A549 (cell line): ENCODE results near the gene LAMB1. TPM values are rescaled to one million over a fixed set of nuclear protein-coding genes. Genes with fewer than 3 reads are reported as not detected.

Experiments used
- ATAC-seq, 2 experiments: fragments of 200-7000 bp in 1 of 2; fragments of >200 bp in 1 of 2; cut with Nextera tagmentation in 1 of 2; cut with Tn5 transposase in 1 of 2; 3 replicates each; pipeline versions ENCODE4 v1.8.0 to v1.9.1; 2018 to 2020; ENCODE audit warnings: mild to moderate bottlenecking in 1 of 2, moderate library complexity in 1 of 2
- CTCF ChIA-PET: fragments of 300-600 bp; sonication (Branson Sonifier 250); formaldehyde crosslinking; extraction: SDS; loops from one replicate; lab custom pipeline; 2021; ENCODE audit warnings: antibody characterized with exemption, inconsistent platforms; lab: Yijun Ruan, JAX
- POLR2A ChIA-PET: fragments of 350-600 bp; formaldehyde crosslinking; extraction: SDS; loops from one replicate; lab custom pipeline; 2021; ENCODE audit warnings: antibody characterized with exemption, inconsistent platforms; lab: Yijun Ruan, JAX
- DNase-seq, 2 experiments: peaks; one replicate each; pipeline versions ENCODE4 v3.0.0 to v3.0.0-alpha.2; 2011 to 2016; ENCODE audit warnings: low read depth in 1 of 2, low spot score in 1 of 2
- FAIRE-seq: peaks from 2 replicates; lab custom pipeline; 2011; peaks lifted over from hg19 to GRCh38; lab: Jason Lieb, UNC
- H3K27ac ChIP-seq, 2 experiments: fragments of >200 bp; sonication (Bioruptor Twin); formaldehyde crosslinking; 3 replicates each; pipeline ENCODE4 v1.5.1; 2016 to 2017
- H3K4me1 ChIP-seq: fragments of >200 bp; sonication (Bioruptor Twin); formaldehyde crosslinking; 3 replicates; pipeline ENCODE4 v1.6.1; 2016
- H3K4me2 ChIP-seq: fragments of >200 bp; sonication (Bioruptor Twin); formaldehyde crosslinking; 3 replicates; pipeline ENCODE4 v1.6.1; 2016
- H3K4me3 ChIP-seq: fragments of >200 bp; sonication (Bioruptor Twin); formaldehyde crosslinking; 3 replicates; pipeline ENCODE4 v1.5.1; 2016
- H3K9me3 ChIP-seq: fragments of >200 bp; sonication (Bioruptor Twin); formaldehyde crosslinking; 3 replicates; pipeline ENCODE4 v1.6.1; 2016
- BHLHE40 ChIP-seq: IDR thresholded peaks from 2 replicates; pipeline ENCODE4 v1.6.1; 2012; ENCODE audit warnings: low read depth, low read length, inconsistent platforms
- CEBPB ChIP-seq, 2 experiments: fragments of >200 bp in 1 of 2; sonication (Bioruptor Twin) in 1 of 2; formaldehyde crosslinking in 1 of 2; IDR thresholded peaks; 2 replicates each; pipeline ENCODE4 v1.6.1; 2012 to 2016
- CHD2 ChIP-seq: fragments of 150-350 bp; IDR thresholded peaks from 2 replicates; pipeline ENCODE4 v1.6.1; 2014; ENCODE audit warnings: low read length; ENCODE audit not compliant: partially characterized antibody
- CTCF ChIP-seq: fragments of >200 bp; sonication (Bioruptor Twin); formaldehyde crosslinking; IDR thresholded peaks from 3 replicates; pipeline ENCODE4 v1.5.1; 2016
- EHMT2 ChIP-seq: fragments of 200-600 bp; sonication (generic); IDR thresholded peaks from 2 replicates; pipeline ENCODE4 v1.6.1; 2016; ENCODE audit warnings: antibody characterized with exemption, low read depth, mild to moderate bottlenecking, moderate library complexity
- ELK1 ChIP-seq: fragments of 150-350 bp; IDR thresholded peaks from 2 replicates; pipeline ENCODE4 v1.6.1; 2014; ENCODE audit warnings: low read depth, mild to moderate bottlenecking, low read length
- EP300 ChIP-seq, 2 experiments: fragments of >200 bp; sonication (Bioruptor Twin); formaldehyde crosslinking; IDR thresholded peaks; 2 replicates in 1 of 2; 3 replicates in 1 of 2; pipeline ENCODE4 v1.6.1; 2016 to 2017
- ESRRA ChIP-seq: fragments of 150-350 bp; IDR thresholded peaks from 2 replicates; pipeline ENCODE4 v1.6.1; 2014; ENCODE audit warnings: mild to moderate bottlenecking, low read length, borderline replicate concordance
- FOSL2 ChIP-seq, 2 experiments: fragments of 450-650 bp in 1 of 2; fragments of >200 bp in 1 of 2; sonication (Bioruptor Twin) in 1 of 2; formaldehyde crosslinking; IDR thresholded peaks; 2 replicates each; pipeline versions ENCODE4 v1.5.0 to v1.6.1; 2016 to 2020; ENCODE audit warnings: mild to moderate bottlenecking in 1 of 2, moderate library complexity in 1 of 2
- FOXS1 ChIP-seq: fragments of 250-450 bp; sonication (Bioruptor Pico); IDR thresholded peaks from 2 replicates; pipeline ENCODE4 v1.5.0; 2020; ENCODE audit warnings: mild to moderate bottlenecking, moderate library complexity
- GATA3 ChIP-seq: IDR thresholded peaks from 2 replicates; pipeline ENCODE4 v1.6.1; 2012; ENCODE audit warnings: borderline replicate concordance
- HEYL ChIP-seq: fragments of 250-450 bp; sonication (Bioruptor Pico); IDR thresholded peaks from 2 replicates; pipeline ENCODE4 v1.8.0; 2021; ENCODE audit warnings: mild to moderate bottlenecking, moderate library complexity
- HOXA7 ChIP-seq: fragments of 250-450 bp; sonication (Bioruptor Pico); IDR thresholded peaks from 2 replicates; pipeline ENCODE4 v1.5.0; 2020; ENCODE audit warnings: mild to moderate bottlenecking, moderate library complexity
- HOXB13 ChIP-seq: fragments of 250-450 bp; sonication (Bioruptor Pico); IDR thresholded peaks from 2 replicates; pipeline ENCODE4 v1.5.0; 2020; ENCODE audit warnings: low read depth, mild to moderate bottlenecking, moderate library complexity
- JUNB ChIP-seq: fragments of >200 bp; sonication (Bioruptor Twin); formaldehyde crosslinking; IDR thresholded peaks from 2 replicates; pipeline ENCODE4 v1.6.1; 2016
- KDM1A ChIP-seq: fragments of 200-600 bp; sonication (generic); IDR thresholded peaks from 2 replicates; pipeline ENCODE4 v1.6.1; 2016; ENCODE audit warnings: low read depth, mild to moderate bottlenecking
- KDM5A ChIP-seq: fragments of 200-600 bp; sonication (generic); IDR thresholded peaks from 2 replicates; pipeline ENCODE4 v1.6.1; 2016; ENCODE audit warnings: antibody characterized with exemption, mild to moderate bottlenecking
- MAFK ChIP-seq: fragments of 450-650 bp; IDR thresholded peaks from 2 replicates; pipeline ENCODE4 v1.6.1; 2014; ENCODE audit not compliant: partially characterized antibody
- MYC ChIP-seq: IDR thresholded peaks from 2 replicates; pipeline ENCODE4 v1.6.1; 2012; ENCODE audit warnings: mild to moderate bottlenecking, inconsistent platforms, low read length, improper control_type of control experiment, borderline replicate concordance
- NPAS2 ChIP-seq: fragments of 250-450 bp; sonication (Bioruptor Pico); IDR thresholded peaks from 2 replicates; pipeline ENCODE4 v1.8.0; 2022; ENCODE audit warnings: mild to moderate bottlenecking, moderate library complexity, borderline replicate concordance
- NR3C1 ChIP-seq: fragments of >200 bp; sonication (Bioruptor Twin); formaldehyde crosslinking; IDR thresholded peaks from 3 replicates; pipeline ENCODE4 v1.6.1; 2017
- POLR2A ChIP-seq: IDR thresholded peaks from 2 replicates; pipeline ENCODE4 v1.6.1; 2012; ENCODE audit warnings: mild to moderate bottlenecking, low read length
- POLR2AphosphoS2 ChIP-seq: conservative IDR thresholded peaks from 2 replicates; pipeline ENCODE4 v1.6.1; 2012; ENCODE audit warnings: low read length, improper control_type of control experiment, inconsistent platforms
- RAD21 ChIP-seq, 2 experiments: fragments of >200 bp in 1 of 2; sonication (Bioruptor Twin) in 1 of 2; formaldehyde crosslinking in 1 of 2; IDR thresholded peaks in 1 of 2; conservative IDR thresholded peaks in 1 of 2; 2 replicates in 1 of 2; 3 replicates in 1 of 2; pipeline ENCODE4 v1.6.1; 2012 to 2018; ENCODE audit warnings: inconsistent platforms in 1 of 2
- RARB ChIP-seq: fragments of 250-450 bp; sonication (Bioruptor Pico); IDR thresholded peaks from 2 replicates; pipeline ENCODE4 v1.8.0; 2021; ENCODE audit warnings: mild to moderate bottlenecking, moderate library complexity
- RCOR1 ChIP-seq: fragments of 150-350 bp; IDR thresholded peaks from 2 replicates; pipeline ENCODE4 v1.6.1; 2014; ENCODE audit warnings: antibody characterized with exemption, low read length, low read depth
- RFX5 ChIP-seq: fragments of 450-650 bp; IDR thresholded peaks from 2 replicates; pipeline ENCODE4 v1.7.1; 2014; ENCODE audit warnings: antibody characterized with exemption, mild to moderate bottlenecking, moderate library complexity
- RNF2 ChIP-seq: fragments of 200-600 bp; sonication (generic); IDR thresholded peaks from 2 replicates; pipeline ENCODE4 v1.6.1; 2016; ENCODE audit warnings: low read depth, mild to moderate bottlenecking, antibody characterized with exemption, moderate library complexity, borderline replicate concordance
- SMC3 ChIP-seq: fragments of >200 bp; sonication (Bioruptor Twin); formaldehyde crosslinking; IDR thresholded peaks from 3 replicates; pipeline ENCODE4 v1.6.1; 2018; ENCODE audit warnings: inconsistent platforms
- SREBF2 ChIP-seq: fragments of 450-650 bp; IDR thresholded peaks from 2 replicates; pipeline ENCODE4 v1.6.1; 2014; ENCODE audit warnings: mild to moderate bottlenecking, moderate library complexity
- TFCP2L1 ChIP-seq: fragments of 250-450 bp; sonication (Bioruptor Pico); IDR thresholded peaks from 2 replicates; pipeline ENCODE4 v1.5.0; 2021; ENCODE audit warnings: mild to moderate bottlenecking
- TP53 ChIP-seq: fragments of 250-450 bp; sonication (Bioruptor Pico); IDR thresholded peaks from 2 replicates; pipeline ENCODE4 v1.5.0; 2021; ENCODE audit warnings: mild to moderate bottlenecking, moderate library complexity
- ZNF302 ChIP-seq: fragments of 250-450 bp; sonication (Bioruptor Pico); IDR thresholded peaks from 2 replicates; pipeline ENCODE4 v1.9.0; 2021; ENCODE audit warnings: inconsistent platforms, mild to moderate bottlenecking, moderate library complexity
- ZSCAN20 ChIP-seq: fragments of 250-450 bp; sonication (Bioruptor Pico); IDR thresholded peaks from 2 replicates; pipeline ENCODE4 v1.8.0; 2022; ENCODE audit warnings: mild to moderate bottlenecking, moderate library complexity
- WGBS: methylation state at CpG from one replicate; pipeline ENCODE4 v1.1.6; 2017; ENCODE audit errors: missing lambda C conversion rate; 5-methylcytosine and 5-hydroxymethylcytosine counted together
- polyA plus RNA-seq, 4 experiments: library from polyadenylated mRNA; depleted of rRNA in 3 of 4; stranded (reverse); fragments of >200 nt; fragmentation: RNase III in 1 of 4; extraction: RNeasy Plus Mini Kit Qiagen cat#74134 plus additional on column Dnase treatment in 1 of 4; gene quantifications; 2 replicates in 3 of 4; 3 replicates in 1 of 4; pipeline ENCODE4 v1.2.3, GENCODE V29; 2011 to 2017
- TF ChIP-seq, protein P1 (sequence below): IDR thresholded peaks from 2 replicates; pipeline ENCODE4 v1.6.1; 2012
- TF ChIP-seq, protein P2 (sequence below): IDR thresholded peaks from 2 replicates; pipeline ENCODE4 v1.6.1; 2012

The LAMB1 gene
- polyA plus RNA-seq, 2 of the 4 experiments (the other 2 are of a cell fraction) = 142 to 162 TPM

GRCh38 chr7:108027239-108027638 lies 24.3 kb upstream of the LAMB1 start:
- ATAC-seq = no peak
- FAIRE-seq = peak; percentile 83
- Histone ChIP-seq H3K4me2 (no peak overlapping the region), H3K9me3 (no peaks in the 10 kb centered on the region)
- POLR2A ChIA-PET = no interaction called here
- no peak for DNase-seq
- WGBS = 91% methylated on average over 1 of the region's 1 CpG
- TF ChIP-seq HEYL (no peak), POLR2A (no peak), RAD21 (conservative IDR thresholded peaks at IDR 0.05 in 1 of 2, IDR thresholded peaks at IDR 0.05 in 1 of 2) (no peak)
- TF ChIP-seq, protein P1, sequence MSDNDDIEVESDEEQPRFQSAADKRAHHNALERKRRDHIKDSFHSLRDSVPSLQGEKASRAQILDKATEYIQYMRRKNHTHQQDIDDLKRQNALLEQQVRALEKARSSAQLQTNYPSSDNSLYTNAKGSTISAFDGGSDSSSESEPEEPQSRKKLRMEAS = no peak
- TF ChIP-seq, all 56 proteins: peak for 0
- Histone ChIP-seq H3K4me3 (no peak overlapping the region), H3K4me1 (peaks cover 40% of the 10 kb centered on the region), H3K27ac (no peak overlapping the region)
- CTCF ChIA-PET = interaction anchor here (0.6 to 1.2 kb wide), 2 partner anchors 10 to 19 kb away, joined by 3 read pairs; no protein-coding TSS in a partner anchor

DNA sequence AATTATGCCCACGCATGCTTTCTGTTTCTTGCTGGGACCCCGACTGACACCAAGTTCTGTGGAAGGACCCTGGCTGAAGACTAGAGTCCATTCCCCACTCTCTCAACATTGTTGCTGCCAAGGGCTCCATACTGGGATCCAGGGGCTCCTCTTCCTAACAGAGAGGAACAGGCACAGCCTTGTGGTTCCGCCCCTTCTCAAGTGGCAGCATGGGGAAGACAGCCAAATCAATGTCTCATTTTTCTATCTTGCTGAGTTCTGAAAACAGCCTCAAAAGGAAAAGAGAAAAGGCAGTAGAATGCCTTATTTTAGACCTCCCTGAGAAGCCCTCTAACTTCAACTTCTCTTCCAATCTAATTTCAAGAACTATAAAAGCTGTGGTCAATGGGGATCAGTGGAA lies 23.7 kb upstream of the LAMB1 start:
- peaks cover 40% of the 10 kb centered on the region for H3K4me1 ChIP-seq
- ChIA-PET CTCF (no interaction called here), POLR2A (no interaction called here)
- FAIRE-seq = peak; percentile 54
- no peak for ATAC-seq
- no peaks in the 10 kb centered on the region for H3K9me3 ChIP-seq
- no peak overlapping the region for H3K4me3 ChIP-seq
- H3K4me2 ChIP-seq = no peak overlapping the region
- H3K27ac ChIP-seq = peak overlapping the region in 1 of 2 experiments; percentile 29; a peak in 1 of 6 replicates
- no peak for TF ChIP-seq TP53 (CRISPR knock-in tag)
- no peak for TF ChIP-seq HOXB13 (CRISPR knock-in tag)
- TF ChIP-seq HOXA7 (CRISPR knock-in tag) = no peak
- TF ChIP-seq, protein P2, sequence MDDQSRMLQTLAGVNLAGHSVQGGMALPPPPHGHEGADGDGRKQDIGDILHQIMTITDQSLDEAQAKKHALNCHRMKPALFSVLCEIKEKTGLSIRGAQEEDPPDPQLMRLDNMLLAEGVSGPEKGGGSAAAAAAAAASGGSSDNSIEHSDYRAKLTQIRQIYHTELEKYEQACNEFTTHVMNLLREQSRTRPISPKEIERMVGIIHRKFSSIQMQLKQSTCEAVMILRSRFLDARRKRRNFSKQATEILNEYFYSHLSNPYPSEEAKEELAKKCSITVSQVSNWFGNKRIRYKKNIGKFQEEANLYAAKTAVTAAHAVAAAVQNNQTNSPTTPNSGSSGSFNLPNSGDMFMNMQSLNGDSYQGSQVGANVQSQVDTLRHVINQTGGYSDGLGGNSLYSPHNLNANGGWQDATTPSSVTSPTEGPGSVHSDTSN = no peak
- no peak for TF ChIP-seq NPAS2 (CRISPR knock-in tag)
- no peak for TF ChIP-seq ZNF302 (CRISPR knock-in tag)
- TF ChIP-seq EP300 (IDR thresholded peaks at IDR 0.05) = no peak
- TF ChIP-seq FOXS1 = no peak
- TF ChIP-seq GATA3 = no peak
- no peak for TF ChIP-seq NR3C1
- TF ChIP-seq EHMT2 = no peak
- no peak for TF ChIP-seq KDM5A
- no peak for TF ChIP-seq RARB (CRISPR knock-in tag)
- TF ChIP-seq TFCP2L1 (CRISPR knock-in tag) = no peak
- TF ChIP-seq FOSL2 (IDR thresholded peaks at IDR 0.05) = no peak
- no peak for TF ChIP-seq FOSL2 (CRISPR knock-in tag; IDR thresholded peaks at IDR 0.05)
- TF ChIP-seq RCOR1 = no peak
- no peak for TF ChIP-seq POLR2AphosphoS2
- TF ChIP-seq CEBPB (IDR thresholded peaks at IDR 0.05) = no peak
- TF ChIP-seq ESRRA = no peak
- no peak for DNase-seq
- WGBS = 87% methylated on average over 3 of the region's 3 CpGs

- ATAC-seq (no peak), FAIRE-seq (no peak), DNase-seq (no peak)
- ChIA-PET CTCF (no interaction called here), POLR2A (no interaction called here)
- 83% methylated on average over 5 of the region's 5 CpGs for WGBS
- no peak overlapping the region for H3K4me2 ChIP-seq
- peaks cover 40% of the 10 kb centered on the region for H3K4me1 ChIP-seq
- H3K9me3 ChIP-seq = no peaks in the 10 kb centered on the region
- no peak overlapping the region; a peak in 1 of 6 replicates for H3K27ac ChIP-seq
- no peak overlapping the region for H3K4me3 ChIP-seq
- TF ChIP-seq SMC3 (no peak), SREBF2 (no peak), RNF2 (no peak), MYC (no peak), KDM5A (no peak), POLR2A (no peak), POLR2AphosphoS2 (no peak), CTCF (no peak), MAFK (no peak), CHD2 (no peak), KDM1A (no peak), ELK1 (no peak), RFX5 (no peak), ZSCAN20 (CRISPR knock-in tag) (no peak), JUNB (no peak), BHLHE40 (no peak), EHMT2 (no peak)
These were observed 23.2 kb upstream of the LAMB1 start for GRCh38 chr7:108026116-108026515.
